GOT3 (cell line): ENCODE results near the gene TEKT5.

Source experiments
- DNase-seq: peaks from one replicate; lab custom pipeline; 2025; ENCODE audit warnings: mixed read lengths; lab: John Stamatoyannopoulos, UW

TEKT5 gene

GRCh38 chr16:10609402-10609774, 85.3 kb downstream of the TEKT5 start:
- DNase-seq, result no peak

- DNase-seq, result no peak
These were observed 85.9 kb downstream of the TEKT5 start for GRCh38 chr16:10608687-10609401.

GRCh38 chr16:10607157-10607556, 87.6 kb downstream of the TEKT5 start:
- no peak for DNase-seq

- no peak for DNase-seq
These were observed 88.1 kb downstream of the TEKT5 start for GRCh38 chr16:10606607-10607006.

- no peak for DNase-seq
These were observed 89.1 kb downstream of the TEKT5 start for GRCh38 chr16:10605636-10606035.

- DNase-seq, result no peak
These were observed 93.0 kb downstream of the TEKT5 start for GRCh38 chr16:10601444-10602408.

GRCh38 chr16:10600782-10601443, 93.8 kb downstream of the TEKT5 start:
- no peak for DNase-seq

- no peak for DNase-seq
These were observed 95.1 kb downstream of the TEKT5 start for GRCh38 chr16:10599626-10600025.

GRCh38 chr16:10598157-10598556, 96.6 kb downstream of the TEKT5 start:
- DNase-seq, result no peak

- no peak for DNase-seq
These were observed 97.5 kb downstream of the TEKT5 start for GRCh38 chr16:10597187-10597601.

GRCh38 chr16:10594312-10594950, 100.3 kb downstream of the TEKT5 start:
- no peak for DNase-seq

GRCh38 chr16:10592611-10593010, 102.1 kb downstream of the TEKT5 start:
- no peak for DNase-seq

- DNase-seq, result no peak
These were observed 104.4 kb downstream of the TEKT5 start for GRCh38 chr16:10590342-10590741.

GRCh38 chr16:10589109-10589508, 105.6 kb downstream of the TEKT5 start:
- no peak for DNase-seq

- no peak for DNase-seq
These were observed 107.1 kb downstream of the TEKT5 start for GRCh38 chr16:10587622-10588021.

- no peak for DNase-seq
These were observed 109.7 kb downstream of the TEKT5 start for GRCh38 chr16:10584981-10585438.

- no peak for DNase-seq
These were observed 111.5 kb downstream of the TEKT5 start for GRCh38 chr16:10583269-10583668.

- DNase-seq, result no peak
These were observed 113.2 kb downstream of the TEKT5 start for GRCh38 chr16:10581507-10581906.

- DNase-seq, result no peak
These were observed 113.9 kb downstream of the TEKT5 start for GRCh38 chr16:10580883-10581247.

- peak; percentile 36 for DNase-seq
These were observed 114.5 kb downstream of the TEKT5 start, which contains the start of gene EMP2 for GRCh38 chr16:10579965-10580882. EMP2 (minus strand) TSS chr16:10580598; CDS start chr16:10547617, 32,981 bp downstream.

GRCh38 chr16:10579575-10579964, 115.2 kb downstream of the TEKT5 start:
- DNase-seq, result no peak
